GM10248 (cell line): Measurements from ENCODE around the gene PTRH1.
A peak's percentile ranks its signal among the peaks of the same experiment; 100 is the strongest.

Experiments used
- CTCF ChIA-PET: fragments of 300-600 bp; sonication (Branson Sonifier 250); formaldehyde crosslinking; extraction: SDS; loops from one replicate; lab custom pipeline; 2021; ENCODE audit warnings: antibody characterized with exemption; lab: Yijun Ruan, JAX
- POLR2A ChIA-PET: fragments of 350-650 bp; sonication (Branson Sonifier 250); formaldehyde crosslinking; extraction: SDS; loops from one replicate; lab custom pipeline; 2020; ENCODE audit warnings: antibody characterized with exemption; lab: Yijun Ruan, JAX
- DNase-seq: peaks from one replicate; pipeline ENCODE4 v3.0.0; 2012; ENCODE audit errors: extremely low spot score
- TF ChIP-seq, protein P1 (sequence below): IDR thresholded peaks from 2 replicates; pipeline ENCODE4 v1.5.1; 2012; ENCODE audit warnings: mild to moderate bottlenecking, low read depth; ENCODE audit errors: extremely low read depth, missing control alignments, control extremely low read depth

PTRH1 gene

GRCh38 chr9:127710204-127710783 lies 5.2 kb downstream of the PTRH1 start:
- no peak for DNase-seq
- TF ChIP-seq, protein P1, sequence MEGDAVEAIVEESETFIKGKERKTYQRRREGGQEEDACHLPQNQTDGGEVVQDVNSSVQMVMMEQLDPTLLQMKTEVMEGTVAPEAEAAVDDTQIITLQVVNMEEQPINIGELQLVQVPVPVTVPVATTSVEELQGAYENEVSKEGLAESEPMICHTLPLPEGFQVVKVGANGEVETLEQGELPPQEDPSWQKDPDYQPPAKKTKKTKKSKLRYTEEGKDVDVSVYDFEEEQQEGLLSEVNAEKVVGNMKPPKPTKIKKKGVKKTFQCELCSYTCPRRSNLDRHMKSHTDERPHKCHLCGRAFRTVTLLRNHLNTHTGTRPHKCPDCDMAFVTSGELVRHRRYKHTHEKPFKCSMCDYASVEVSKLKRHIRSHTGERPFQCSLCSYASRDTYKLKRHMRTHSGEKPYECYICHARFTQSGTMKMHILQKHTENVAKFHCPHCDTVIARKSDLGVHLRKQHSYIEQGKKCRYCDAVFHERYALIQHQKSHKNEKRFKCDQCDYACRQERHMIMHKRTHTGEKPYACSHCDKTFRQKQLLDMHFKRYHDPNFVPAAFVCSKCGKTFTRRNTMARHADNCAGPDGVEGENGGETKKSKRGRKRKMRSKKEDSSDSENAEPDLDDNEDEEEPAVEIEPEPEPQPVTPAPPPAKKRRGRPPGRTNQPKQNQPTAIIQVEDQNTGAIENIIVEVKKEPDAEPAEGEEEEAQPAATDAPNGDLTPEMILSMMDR = no peak
- ChIA-PET POLR2A (interaction anchor here (0.7 kb wide), 1 partner anchor 211 kb away, joined by 3 read pairs; no protein-coding TSS in a partner anchor), CTCF (interaction anchor here (1.6 to 3.7 kb wide), 3 partner anchors 10 to 159 kb away, joined by 6 to 24 read pairs (median 8); partner anchors contain the start of gene TOR2A)

GRCh38 chr9:127708952-127709587 lies 6.4 kb downstream of the PTRH1 start:
- no peak for DNase-seq
- TF ChIP-seq, protein P1 = no peak
- POLR2A ChIA-PET = no interaction called here
- CTCF ChIA-PET = interaction anchor here (0.9 to 3.7 kb wide), 2 partner anchors 22 to 25 kb away, joined by 4 to 24 read pairs; partner anchors contain the start of gene TOR2A

DNA sequence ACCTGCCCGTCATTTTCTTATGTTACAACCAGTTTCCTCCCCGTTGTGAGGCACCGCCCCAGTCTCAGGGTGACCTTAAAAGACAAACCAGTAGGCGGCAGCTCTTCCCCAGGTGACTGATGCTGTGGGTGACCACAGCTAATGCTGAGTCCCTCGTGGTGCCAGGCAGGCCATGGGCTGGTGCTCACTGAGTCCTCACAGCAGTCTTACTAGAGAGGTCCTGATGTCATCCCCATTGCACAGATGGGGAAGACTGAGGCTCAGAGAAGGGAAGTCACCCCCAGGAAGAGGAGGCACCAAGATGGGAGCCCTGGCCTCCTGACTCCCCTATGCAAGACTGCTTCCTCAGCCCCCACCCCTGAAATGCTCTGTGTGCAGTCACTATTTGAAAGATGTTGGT lies 7.7 kb downstream of the PTRH1 start:
- peak; percentile 58 for DNase-seq
- CTCF ChIA-PET = interaction anchor here (1.1 to 6.1 kb wide), 2 partner anchors 9 to 26 kb away, joined by 5 to 28 read pairs; partner anchors contain the start of genes TOR2A and TTC16
- POLR2A ChIA-PET = no interaction called here
- TF ChIP-seq, protein P1 = no peak

DNA sequence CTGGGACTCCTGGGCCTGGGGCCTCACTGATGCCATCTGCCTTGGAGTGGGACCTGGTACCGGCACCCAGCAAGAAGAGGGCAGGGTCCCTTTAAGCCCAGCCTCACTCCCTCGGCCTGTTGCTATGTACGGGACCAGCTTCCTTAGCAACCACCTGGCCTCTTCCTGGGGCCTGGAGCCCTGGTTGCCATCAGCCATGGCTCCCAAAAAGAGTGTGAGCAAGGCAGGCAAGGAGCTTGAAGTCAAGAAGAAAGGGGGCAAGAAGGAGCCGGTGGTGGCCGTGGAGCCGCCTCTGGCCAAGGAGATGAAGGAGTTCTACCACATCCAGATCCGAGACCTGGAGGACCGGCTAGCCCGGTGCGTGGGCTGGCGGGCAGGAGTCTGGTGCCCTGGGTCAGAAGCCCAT lies 8.6 kb downstream of the PTRH1 start, which contains the start of gene CFAP157:
Gene CFAP157 (plus strand): TSS at position 153 of the 406 bp plus-strand sequence. CDS start 44 bp downstream, at position 197.
- ChIA-PET CTCF (interaction anchor here (1.1 to 6.1 kb wide), 2 partner anchors 10 to 27 kb away, joined by 5 to 28 read pairs; partner anchors contain the start of genes TOR2A and TTC16), POLR2A (no interaction called here)
- TF ChIP-seq, protein P1 = no peak
- no peak for DNase-seq

GRCh38 chr9:127705577-127706379 lies 9.7 kb downstream of the PTRH1 start:
- DNase-seq = no peak
- POLR2A ChIA-PET = no interaction called here
- CTCF ChIA-PET = interaction anchor here (1.1 to 6.1 kb wide), 4 partner anchors 24 to 215 kb away, joined by 3 to 28 read pairs (median 4); partner anchors contain the start of gene TOR2A
- TF ChIP-seq, protein P1 = no peak
